GM12878 (cell line): ENCODE measurements around the gene FANCM.

ENCODE experiments used
- BHLHE40 ChIP-seq, 2 experiments: fragments of 450-650 bp in 1 of 2; IDR thresholded peaks; 2 replicates each; pipeline ENCODE4 v1.6.1; 2011 to 2017; ENCODE audit warnings: low read depth in 2 of 2, borderline replicate concordance in 1 of 2, improper control_type of control experiment in 1 of 2, low read length in 1 of 2, mild to moderate bottlenecking in 1 of 2
- GATAD2B ChIP-seq: fragments of 450-650 bp; conservative IDR thresholded peaks from 2 replicates; pipeline ENCODE4 v1.6.1; 2017; ENCODE audit warnings: low read depth, mild to moderate bottlenecking, moderate library complexity
- JUND ChIP-seq: IDR thresholded peaks from 2 replicates; pipeline ENCODE4 v1.6.1; 2012; ENCODE audit warnings: low read depth, mild to moderate bottlenecking, low read length, improper control_type of control experiment, moderate library complexity
- KLF5 ChIP-seq: fragments of 450-650 bp; IDR thresholded peaks from 2 replicates; pipeline ENCODE4 v1.6.1; 2014; ENCODE audit warnings: mild to moderate bottlenecking; ENCODE audit not compliant: partially characterized antibody
- POLR2AphosphoS2 ChIP-seq: IDR thresholded peaks from 2 replicates; pipeline ENCODE4 v1.6.1; 2011; ENCODE audit warnings: low read depth, mild to moderate bottlenecking, low read length, improper control_type of control experiment, moderate library complexity
- POLR2AphosphoS5 ChIP-seq: IDR thresholded peaks from 2 replicates; pipeline ENCODE4 v1.6.1; 2011; ENCODE audit warnings: mild to moderate bottlenecking, low read length, inconsistent platforms
- SMARCA5 ChIP-seq: fragments of 450-650 bp; IDR thresholded peaks from 2 replicates; pipeline ENCODE4 v1.6.1; 2017; ENCODE audit warnings: mild to moderate bottlenecking
- TF ChIP-seq, protein P1 (sequence below), 3 experiments: IDR thresholded peaks in 2 of 3; conservative IDR thresholded peaks in 1 of 3; 2 replicates each; pipeline ENCODE4 v1.5.1; 2011; ENCODE audit warnings: low read depth in 3 of 3, low read length in 3 of 3, mild to moderate bottlenecking in 3 of 3, control low read depth in 2 of 3, moderate library complexity in 2 of 3, inconsistent platforms in 1 of 3, mixed read lengths in 1 of 3; ENCODE audit not compliant: control insufficient read depth in 2 of 3, insufficient read depth in 1 of 3; ENCODE audit errors: extremely low read depth in 1 of 3
- TF ChIP-seq, protein P2 (sequence below): IDR thresholded peaks from 2 replicates; pipeline ENCODE4 v1.6.1; 2011; ENCODE audit warnings: low read depth, mild to moderate bottlenecking, low read length, moderate library complexity, borderline replicate concordance; ENCODE audit errors: extremely low read depth

DNA sequence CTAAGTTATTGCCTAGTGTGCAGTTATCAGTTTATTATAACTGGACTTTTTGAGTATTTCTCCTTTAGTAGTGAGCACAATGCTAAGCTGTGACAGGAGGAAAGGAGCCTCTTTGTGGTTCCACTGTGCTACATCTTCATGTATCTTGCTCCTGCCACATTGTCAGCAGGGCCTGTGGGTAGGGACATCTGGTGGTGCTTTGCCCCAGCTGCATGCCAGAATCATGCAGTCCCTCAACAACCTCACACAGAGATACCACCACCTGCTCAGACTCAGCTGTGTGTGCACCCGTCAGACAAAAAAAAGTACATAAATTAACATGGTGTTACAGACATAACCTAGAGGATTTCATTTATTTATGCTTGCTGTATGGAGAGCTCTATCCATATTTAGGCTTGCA lies 66.2 kb downstream of the FANCM start:
- no peak for TF ChIP-seq KLF5
- TF ChIP-seq, protein P1, sequence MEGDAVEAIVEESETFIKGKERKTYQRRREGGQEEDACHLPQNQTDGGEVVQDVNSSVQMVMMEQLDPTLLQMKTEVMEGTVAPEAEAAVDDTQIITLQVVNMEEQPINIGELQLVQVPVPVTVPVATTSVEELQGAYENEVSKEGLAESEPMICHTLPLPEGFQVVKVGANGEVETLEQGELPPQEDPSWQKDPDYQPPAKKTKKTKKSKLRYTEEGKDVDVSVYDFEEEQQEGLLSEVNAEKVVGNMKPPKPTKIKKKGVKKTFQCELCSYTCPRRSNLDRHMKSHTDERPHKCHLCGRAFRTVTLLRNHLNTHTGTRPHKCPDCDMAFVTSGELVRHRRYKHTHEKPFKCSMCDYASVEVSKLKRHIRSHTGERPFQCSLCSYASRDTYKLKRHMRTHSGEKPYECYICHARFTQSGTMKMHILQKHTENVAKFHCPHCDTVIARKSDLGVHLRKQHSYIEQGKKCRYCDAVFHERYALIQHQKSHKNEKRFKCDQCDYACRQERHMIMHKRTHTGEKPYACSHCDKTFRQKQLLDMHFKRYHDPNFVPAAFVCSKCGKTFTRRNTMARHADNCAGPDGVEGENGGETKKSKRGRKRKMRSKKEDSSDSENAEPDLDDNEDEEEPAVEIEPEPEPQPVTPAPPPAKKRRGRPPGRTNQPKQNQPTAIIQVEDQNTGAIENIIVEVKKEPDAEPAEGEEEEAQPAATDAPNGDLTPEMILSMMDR (IDR thresholded peaks at IDR 0.05 in 2 of 3, conservative IDR thresholded peaks at IDR 0.05 in 1 of 3; ENCODE audit: control insufficient read depth in 2 of 3, extremely low read depth in 1 of 3, insufficient read depth in 1 of 3, low read depth in 3 of 3, low read length in 3 of 3) = peak; percentile 37 to 45 (median 37); a peak in 4 of 6 replicates
- no peak for TF ChIP-seq JUND
- no peak for TF ChIP-seq POLR2AphosphoS5
- TF ChIP-seq, protein P2, sequence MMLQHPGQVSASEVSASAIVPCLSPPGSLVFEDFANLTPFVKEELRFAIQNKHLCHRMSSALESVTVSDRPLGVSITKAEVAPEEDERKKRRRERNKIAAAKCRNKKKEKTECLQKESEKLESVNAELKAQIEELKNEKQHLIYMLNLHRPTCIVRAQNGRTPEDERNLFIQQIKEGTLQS = no peak
- no peak for TF ChIP-seq SMARCA5
- no peak for TF ChIP-seq POLR2AphosphoS2
- no peak for TF ChIP-seq GATAD2B
- TF ChIP-seq BHLHE40 (IDR thresholded peaks at IDR 0.05; ENCODE audit: borderline replicate concordance in 1 of 2, low read depth in 2 of 2, low read length in 1 of 2) = no peak
